Stimulated activated CD4-positive, alpha-beta T cell treated with anti-CD3 and anti-CD28 coated beads, Interleukin-2, amount 100 ng/mL, for 48 hours (primary cell): Measurements from ENCODE around the gene SORBS1.

Experiments
- DNase-seq, 2 donors: peaks; one replicate each; pipeline ENCODE4 v3.0.0-alpha.2; 2020

Gene SORBS1

DNA sequence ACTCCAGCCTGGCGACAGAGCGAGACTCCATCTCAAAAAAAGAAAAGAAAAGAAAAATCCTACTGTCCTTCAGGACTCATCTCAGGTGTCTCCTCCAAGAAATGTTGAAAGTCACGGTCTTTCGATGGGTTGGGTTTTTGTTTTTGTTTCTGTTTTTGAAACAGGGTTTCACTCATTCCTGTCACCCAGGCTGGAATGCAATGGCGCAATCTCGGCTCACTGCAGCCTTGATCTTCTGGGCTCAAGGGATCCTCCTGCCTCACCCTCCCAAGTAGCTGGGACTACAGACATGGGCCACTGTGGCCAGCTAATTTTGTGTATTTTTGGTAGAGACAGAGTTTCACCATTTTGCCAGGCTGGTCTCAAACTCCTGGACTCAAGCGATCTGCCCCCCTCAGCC, 3.1 kb upstream of the SORBS1 start:
- DNase-seq = no peak

DNA sequence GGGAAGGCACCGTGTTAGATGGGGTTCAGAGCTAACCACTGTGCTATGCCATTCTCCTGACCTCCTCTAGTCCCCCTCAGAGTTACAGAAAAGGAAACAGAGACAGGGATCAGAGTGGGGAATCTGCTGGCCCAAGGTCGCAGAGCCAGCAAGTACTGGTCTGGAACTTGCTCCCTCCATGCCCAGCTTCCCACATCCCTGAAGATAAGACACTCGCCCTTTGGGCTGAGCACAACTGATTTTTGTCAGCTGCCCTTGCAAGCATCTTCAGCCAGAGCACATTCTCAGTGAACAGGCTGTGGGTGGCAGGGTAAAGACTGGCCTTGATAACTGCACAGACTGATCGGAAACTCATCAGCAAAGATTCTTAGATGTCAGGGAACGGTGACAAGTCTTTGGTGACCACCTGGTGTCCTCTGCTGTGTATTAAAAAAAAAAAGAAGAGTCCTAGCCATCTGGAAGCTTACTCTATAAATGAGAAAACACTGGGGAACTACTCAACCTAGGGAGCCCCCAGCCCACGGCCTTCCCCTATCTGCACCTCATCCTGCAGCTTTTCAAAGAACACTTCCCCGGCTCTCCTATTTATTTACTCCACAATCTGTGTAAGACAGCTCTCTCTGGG, 1.3 kb upstream of the SORBS1 start:
- no peak for DNase-seq

DNA sequence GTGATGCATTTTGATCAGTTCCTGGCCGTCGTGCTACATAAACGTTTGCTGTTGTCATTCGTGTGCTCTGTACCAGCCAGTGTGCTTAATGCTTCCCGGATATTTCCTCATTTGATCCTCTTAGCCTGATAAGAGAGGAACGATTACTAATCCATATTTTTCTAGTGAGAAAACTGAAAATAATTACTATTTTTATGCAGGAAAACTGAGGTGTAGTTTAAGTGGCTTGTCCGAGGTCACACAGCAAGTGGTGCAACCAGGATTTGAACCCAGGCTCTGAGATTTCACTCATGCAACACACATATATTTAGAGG, 650 bp upstream of the SORBS1 start:
- DNase-seq = no peak

DNA sequence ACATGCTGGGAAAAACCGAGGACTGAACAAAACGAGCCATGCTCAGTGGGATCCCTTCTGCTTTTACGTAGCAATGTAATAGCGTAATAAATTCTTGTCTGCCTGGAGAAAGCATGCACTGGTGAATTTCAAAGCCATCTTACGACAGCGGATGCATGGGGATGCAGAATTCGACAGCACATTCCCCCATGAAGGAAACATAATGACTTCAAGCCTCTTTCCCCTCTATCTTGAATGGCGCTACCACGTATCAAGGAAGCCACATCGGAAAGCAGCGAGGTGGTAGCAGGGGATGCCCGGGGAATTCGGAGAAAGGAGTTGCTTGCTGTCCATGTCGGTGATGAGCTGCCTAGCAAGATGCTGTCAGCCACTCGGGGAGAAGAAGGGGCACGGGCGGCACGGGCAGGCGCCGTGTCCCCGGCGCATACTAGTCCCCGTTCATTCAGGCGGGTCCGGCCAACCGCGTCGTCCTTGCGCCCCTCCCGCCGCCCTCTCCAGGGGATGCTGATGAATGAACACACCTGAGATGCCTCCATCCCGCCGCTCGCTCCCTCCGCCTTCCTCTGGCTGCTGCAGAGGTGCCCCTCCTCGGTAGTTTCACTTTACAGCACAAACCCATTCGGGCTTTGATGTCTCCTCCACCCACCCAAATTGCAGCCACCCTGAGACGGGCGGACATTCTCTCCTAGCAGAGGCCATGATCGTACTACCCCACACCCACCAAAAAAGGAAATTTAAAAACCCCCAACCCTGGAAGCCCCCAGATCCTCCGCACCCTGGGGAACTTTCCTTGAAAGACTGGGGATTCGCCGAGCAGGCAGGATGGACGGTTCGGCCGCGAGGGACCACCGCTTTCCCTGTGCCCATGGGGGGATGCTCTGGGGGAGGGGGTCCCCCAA, 644 bp downstream of the SORBS1 start:
- DNase-seq = peak; percentile 20 to 22

DNA sequence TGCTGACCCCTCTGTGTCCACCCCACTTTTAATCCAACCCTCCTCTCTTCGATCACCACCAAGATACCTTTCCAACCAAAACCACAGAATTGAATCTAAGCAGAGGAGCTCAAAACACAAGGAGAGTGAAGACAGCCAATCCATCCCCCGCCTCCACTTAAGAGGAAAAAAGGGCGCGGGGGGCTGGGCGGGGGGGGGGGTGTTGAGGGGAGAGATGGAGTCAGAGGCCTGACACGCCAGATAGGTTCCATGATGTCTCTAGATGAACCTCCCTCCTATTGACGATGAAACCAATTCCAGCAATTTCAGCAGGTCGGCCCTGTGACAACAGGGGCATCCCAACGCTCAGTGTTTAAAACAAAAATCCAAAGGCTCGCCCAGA, 1.3 kb downstream of the SORBS1 start:
- no peak for DNase-seq

DNA sequence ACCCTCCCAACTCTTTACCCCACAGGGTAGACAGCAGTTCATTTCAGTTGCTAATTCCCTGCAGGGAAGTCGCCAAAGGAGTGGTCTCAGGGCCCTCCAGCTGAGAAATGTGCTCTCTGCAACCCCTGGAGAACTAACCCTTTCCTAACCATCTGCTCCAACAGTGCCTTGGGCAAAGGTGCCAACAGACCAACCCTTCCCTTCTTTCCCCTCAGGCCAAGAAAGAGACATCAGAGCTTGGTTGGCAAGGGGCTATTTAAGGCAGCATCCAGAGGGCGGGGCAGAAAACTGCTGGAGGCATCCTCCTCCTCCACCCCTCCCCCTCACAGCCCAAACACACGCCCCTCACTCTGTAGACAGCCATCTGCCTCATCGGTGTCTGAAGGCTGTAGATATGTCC, 1.7 kb downstream of the SORBS1 start:
- DNase-seq = no peak

DNA sequence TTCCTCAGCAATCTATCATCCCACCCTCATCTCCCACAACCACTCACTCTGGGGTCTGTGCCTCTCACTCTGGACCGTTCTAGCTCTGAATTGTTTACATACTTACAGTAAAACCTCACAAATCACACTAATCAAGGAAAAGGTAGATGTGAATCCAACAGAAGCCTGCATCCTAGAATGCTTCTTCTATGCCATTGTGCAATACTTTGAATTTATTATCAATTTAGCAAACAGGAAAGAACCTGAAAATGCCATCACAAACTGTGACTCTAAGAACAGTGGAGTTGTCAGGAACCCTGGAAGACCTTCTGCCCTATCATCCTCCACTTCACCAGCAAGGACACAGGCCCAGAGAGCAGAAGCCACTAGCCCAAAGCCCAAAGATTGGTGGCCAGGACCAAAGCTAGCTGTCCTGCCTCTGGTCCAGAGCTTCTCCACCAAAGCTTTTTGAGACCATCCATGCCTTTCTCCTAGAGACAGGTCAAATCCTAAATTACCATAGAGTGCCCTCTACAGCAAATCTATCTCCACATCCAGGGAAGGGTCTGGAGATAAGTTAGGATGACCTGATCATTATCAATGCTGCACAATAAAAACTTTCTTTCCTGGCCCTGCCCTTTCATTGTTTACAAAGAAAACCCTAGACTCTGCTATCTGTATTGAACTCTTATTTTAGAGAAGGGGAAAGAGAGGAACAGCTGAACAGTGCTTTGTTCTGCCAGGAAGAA, 2.4 kb downstream of the SORBS1 start:
- no peak for DNase-seq

DNA sequence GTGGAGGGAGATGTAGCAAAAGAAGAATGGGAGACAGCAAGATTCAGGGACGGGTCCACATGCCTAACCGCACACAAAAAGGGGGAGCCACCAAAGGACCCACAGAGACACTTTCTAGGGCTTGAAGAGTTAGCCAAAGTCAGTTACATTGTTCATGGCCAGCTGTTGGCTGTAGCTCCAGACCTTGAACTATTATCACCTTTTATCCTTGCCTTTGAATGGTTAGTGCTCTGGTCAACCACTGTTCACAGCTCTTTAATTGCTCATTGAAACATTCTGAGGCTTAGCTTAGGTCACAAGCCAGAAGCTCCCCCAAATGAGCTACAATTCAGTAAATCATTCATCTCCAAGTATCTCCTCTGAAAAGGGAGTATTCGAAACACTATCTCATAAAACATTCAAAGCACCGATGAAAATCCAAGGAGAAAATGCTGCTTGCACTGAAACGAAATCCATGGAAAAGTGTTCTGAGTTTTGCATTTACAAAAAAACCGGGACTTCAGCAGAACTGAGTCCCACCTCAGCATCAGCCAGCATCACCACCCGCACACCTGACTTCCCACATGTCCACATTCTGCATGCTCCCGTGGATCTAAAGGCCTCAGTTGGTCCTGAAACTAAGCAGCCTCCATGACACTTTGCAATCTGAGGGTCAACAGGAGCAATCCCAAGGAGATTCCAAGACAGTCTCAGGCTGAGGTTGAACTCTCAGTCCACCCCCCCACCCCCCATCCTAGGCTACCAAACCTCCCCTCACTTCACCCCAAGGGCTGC, 4.0 kb downstream of the SORBS1 start:
- no peak for DNase-seq

DNA sequence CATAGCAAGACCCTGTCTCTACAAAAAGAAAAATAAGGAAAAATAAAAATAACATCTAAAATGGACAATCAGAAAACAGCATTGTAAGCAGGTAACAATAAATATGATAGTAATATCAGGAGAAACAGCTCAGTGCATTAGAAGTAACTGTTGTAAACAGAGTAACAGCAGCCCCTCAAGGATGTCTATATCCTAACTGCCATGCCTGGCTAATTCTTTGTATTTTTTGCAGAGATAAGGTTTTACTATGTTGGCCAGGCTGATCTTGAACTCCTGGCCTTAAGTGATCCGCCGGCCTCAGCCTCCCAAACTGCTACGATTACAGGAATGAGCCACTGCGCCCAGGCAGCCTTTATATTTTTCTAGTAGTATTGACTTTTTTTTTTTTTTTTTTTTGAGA, 7.5 kb downstream of the SORBS1 start:
- DNase-seq = no peak

DNA sequence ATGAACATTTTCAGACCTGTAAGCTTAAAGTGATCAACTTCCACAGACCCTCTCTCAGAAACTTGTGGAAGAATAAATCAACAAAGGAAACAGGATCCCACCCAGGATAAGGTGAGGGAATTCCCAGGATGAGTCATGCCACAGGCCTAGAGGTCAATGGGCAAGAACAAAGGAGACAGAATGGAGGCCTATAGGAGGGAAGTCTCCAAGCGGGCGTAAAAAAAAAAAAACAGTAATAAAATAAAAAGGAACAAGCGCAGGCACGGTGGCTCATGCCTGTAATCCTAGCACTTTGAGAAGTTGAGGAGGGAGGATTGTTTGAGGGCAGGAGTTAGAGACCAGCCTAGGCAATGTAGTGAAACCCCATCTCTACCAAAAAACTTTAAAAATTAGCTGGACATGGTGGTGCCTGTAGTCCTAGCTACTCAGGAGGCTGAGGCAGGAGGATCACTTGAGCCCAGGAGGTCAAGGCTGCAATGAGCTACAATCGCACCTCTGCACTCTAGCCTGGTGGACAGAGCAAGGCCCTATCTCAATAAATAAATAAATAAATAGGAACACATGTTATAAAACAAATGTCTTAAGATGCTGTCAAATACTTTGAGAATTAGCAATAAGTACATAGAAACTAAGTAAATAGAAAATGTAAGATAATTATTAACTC, 8.4 kb downstream of the SORBS1 start:
- no peak for DNase-seq

DNA sequence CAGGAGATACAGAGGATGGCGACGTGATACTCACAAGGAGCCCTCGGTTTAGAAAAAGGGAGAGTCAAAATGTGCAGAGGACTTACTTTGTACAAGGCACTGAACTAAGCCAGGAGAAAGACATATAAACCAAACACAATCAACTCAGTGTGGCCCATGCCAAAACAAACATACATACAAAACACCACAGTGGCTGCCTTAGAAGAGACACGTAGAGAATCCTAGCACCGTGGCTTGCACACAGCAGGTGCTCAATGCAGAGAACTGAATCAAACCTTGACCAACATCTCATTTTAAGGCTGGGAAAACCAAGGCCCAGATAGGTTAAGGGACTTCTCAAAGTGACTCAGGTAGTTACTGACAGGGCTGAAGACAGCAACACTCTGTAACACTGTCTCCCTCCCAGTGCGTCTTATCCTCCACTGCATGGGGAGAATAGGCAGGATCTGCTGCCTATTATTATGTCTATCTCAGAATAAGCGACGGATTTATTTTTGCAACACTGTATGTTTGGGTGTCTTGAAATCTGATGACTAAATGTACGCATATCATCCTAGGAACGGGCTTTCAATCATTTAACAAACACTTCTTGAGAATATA, 11.0 kb downstream of the SORBS1 start:
- DNase-seq = no peak

DNA sequence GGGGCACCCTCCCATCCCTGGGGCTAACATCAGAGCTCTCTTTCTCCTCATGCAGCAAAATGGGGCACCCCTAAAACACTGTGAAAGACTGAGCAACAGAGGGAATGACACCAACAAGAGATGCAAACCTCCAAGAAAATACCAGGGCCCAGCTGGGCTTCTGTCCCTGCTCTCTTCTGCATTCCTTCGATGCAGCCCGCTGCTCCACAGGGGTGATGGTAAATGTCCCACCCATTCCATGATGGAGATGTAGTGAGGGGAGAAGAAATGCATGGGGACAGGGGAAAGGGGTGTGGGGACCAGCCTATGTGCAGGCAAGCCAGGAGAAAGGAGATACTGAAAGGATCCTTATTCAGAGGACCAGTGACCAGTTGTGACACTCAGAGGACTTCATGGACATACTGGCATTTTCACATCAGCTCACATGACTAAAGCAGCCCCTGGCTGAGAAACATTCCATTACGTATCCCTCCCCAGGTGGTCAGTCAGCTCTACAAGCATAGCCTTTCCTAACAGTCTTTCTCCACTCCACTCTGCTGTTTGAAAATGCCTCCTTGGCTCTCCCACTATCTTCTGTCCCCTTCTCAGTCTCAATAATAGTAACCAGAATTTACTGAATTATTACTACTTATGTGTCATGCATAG, 13.3 kb downstream of the SORBS1 start:
- no peak for DNase-seq

DNA sequence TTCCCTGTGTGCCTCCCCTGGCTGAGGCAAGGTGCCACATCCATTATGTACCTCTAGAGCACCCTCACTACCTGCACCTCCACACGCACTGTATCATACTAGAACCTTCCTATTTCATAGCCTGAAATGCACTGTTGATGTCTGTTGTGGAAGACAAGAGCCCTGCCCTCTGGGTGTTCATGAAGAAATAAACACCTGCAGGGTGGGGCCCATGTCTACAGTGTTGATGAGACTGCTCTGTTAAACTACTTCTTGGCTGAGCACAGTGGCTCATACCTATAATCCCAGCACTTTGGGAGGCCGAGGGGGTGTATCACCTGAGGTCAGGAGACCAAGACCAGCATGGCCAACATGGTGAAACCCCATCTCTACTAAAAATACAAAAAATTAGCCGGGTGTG, 14.0 kb downstream of the SORBS1 start:
- no peak for DNase-seq

DNA sequence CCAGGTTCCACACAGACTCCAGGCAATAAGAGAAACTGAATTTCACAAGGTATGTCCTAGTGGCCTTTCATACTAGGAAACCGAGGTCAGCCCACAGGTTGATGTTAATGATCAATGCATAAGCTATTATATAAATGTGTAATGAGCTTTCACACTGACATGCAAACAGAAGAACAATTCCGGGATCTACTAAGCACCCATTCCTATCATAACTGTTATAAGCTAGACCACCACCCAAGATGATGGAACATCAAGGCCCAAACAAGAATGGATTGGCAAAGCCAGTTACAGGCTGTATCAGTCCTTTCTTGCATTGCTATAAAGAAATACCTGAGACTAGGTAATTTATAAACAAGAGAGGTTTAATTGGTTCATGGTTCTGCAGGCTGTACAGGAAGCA, 15.2 kb downstream of the SORBS1 start:
- DNase-seq = no peak

DNA sequence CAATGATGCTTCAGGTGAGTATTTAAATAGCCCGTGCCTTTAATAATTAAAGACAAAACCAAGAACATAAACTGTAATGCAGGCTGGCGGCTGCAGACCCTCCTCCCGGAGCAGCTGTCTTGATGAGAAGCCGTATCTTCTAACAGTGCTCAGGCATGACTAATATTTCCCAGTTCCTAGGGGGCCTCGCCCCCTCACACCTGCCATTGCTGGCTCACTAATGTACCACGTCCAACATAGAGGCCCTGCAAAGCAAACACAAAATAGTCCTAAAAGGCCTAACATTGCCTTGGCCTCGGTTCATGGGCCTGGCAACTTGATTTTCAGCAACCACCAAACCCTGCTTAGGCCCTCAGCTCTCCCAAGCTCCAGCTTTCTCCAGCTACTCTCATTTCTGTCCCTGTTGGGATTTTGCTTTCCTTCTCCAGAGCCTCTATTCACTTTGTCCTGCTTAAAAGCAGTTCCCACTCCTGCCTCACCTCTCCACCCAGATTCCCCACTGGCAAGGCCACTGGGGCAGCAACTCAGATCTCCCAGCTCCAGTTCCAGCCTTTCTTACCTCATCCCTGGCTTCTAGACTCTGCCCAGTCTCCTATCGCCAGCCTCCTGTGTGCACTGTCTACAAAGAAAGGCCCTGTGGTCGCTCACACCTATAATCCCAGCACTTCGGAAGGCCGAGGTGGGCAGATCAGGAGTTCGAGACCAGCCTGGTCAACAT, 16.2 kb downstream of the SORBS1 start:
- DNase-seq = no peak

DNA sequence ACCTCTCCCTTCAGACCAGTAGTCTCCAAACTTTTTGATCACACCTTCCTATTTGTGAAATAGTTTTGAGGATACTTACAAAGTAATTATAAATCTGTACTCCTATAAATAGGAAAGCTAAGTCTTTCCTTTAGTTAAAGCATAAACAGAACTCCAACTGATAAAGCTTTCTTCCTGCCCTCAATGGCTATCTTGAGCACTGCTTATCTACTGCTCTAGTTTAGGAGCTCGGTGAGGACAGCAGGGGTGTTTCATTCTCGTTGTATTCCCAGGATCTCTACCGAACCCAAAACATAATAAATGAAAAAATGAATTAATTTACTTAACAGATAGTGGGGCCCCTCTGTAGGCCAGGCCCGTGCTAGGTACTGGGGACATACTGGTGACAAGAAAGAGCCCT, 17.7 kb downstream of the SORBS1 start:
- DNase-seq = no peak

DNA sequence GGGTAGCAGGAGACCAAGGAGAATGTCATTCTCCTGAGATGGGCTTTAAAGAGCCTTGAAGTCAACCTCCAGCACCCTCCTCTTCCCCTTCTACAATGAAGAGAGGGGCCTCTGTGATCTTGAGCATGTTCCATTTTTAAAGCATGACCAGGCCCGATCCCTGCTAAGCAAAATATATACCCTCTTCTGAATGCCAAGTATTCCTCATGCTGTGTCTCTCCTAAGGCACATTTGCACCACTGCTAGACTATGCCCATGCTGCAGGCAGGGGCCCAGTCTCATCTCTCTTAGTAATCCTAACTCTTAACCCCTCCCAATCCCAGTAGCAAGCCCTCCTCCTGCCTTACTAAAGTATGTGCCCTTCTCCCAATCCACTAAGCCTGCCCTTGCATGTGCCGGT, 18.4 kb downstream of the SORBS1 start:
- no peak for DNase-seq

DNA sequence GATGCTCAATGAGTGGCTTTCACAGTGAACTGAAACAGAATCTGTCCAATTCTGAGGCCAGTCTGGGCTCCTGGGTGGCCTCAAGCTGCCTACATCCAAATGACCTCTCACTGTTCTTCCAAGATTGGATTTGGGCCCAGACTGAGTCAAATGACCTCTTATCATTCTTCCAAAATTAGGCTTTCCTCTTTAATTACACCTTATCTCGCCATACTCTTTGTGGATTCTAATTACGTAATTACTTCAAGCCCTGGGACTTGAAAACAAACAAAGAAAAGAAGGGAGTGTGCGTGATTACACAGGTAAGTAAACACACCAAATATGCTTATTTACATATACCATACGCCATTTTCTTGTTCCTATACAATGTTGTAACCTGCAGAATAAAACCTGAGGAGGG, 18.8 kb downstream of the SORBS1 start:
- DNase-seq = no peak

DNA sequence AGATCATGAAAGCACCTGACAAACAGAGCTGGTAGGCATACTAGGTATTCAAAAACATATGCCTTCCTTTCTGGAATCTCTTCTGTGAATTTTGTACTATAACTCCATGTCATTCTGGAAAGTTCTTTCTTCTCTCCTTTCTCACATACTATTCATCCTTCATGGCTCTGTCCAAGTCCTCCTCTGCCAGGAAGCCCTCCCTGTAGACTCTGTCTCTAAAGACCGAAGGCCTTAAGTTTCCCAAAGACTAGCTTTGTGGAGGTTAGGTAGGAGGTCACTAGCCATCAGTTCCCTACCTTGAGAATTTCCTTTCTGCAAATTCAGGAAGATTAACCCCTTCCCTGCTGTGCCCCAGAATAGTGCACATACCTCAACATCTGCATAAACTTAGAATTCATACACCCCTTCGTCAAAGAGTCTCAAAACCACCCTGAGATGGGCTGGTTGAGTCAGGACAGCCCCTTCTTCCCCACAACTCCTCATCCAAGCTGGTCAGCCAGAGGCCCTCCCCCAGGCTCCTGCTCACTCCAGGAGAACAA, 20.6 kb downstream of the SORBS1 start:
- no peak for DNase-seq

DNA sequence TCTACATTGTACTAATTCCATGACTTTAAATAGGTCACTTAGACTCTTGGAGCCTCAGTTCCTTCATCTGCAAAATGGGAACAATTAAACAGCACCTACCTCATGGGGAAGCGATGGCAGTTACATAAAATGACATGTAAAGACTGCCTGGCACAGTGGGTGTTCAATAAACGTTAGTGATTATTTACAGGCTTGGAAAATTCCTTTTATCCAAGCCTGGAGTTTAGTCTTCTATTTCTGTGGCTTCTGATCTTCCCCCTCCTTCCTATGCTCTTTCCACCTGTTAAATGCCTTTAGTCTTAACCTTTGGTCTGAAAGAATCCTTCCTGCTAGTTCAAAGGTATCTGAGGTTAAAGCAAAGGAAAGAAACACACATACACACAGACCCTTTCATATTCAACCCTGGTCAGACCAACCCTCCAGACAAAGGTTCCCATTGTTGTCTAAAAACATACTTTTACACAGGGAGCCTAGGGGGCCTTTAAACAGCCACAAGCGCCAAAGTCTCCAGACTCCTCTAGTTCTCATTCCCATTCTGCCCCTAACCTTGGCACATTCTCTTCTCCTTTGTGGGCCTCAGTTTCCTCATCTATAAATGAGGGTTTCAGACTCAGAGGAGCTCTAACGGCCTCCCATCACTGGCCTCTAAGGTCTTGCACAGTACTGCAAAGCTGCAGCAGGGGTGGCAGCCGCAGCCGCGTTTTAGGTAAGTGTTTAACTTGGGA, 21.4 kb downstream of the SORBS1 start:
- DNase-seq = no peak
